ENCODE data around the gene DOLPP1. TPM values are rescaled to one million over a fixed set of nuclear protein-coding genes. Genes with fewer than 3 reads are reported as not detected.

The DOLPP1 gene
- total and polyA plus RNA-seq, 2 of the 8 experiments (the other 6 are each of a cell fraction or from before 2014, with no cell fraction given), result 36.0 to 45.3 TPM

GRCh38 chr9:129077236-129077635, 3.7 kb upstream of the DOLPP1 start:
- Histone ChIP-seq H3K23ac (ENCODE audit: insufficient read length) (no peak overlapping the region), H3K23me2 (ENCODE audit: low read depth, low read length) (peaks cover 8% of the 10 kb centered on the region), H2BK5ac (ENCODE audit: low read depth, low read length) (no peak overlapping the region), H4K8ac (ENCODE audit: extremely low read depth, insufficient read depth, low read length) (no peak overlapping the region), H4K5ac (ENCODE audit: insufficient read length, low read depth, low read length) (no peak overlapping the region), H3K9me3 (ENCODE audit: insufficient read depth in 2 of 2, low read depth in 1 of 2, low read length in 1 of 2) (no peaks in the 10 kb centered on the region), H3K4me2 (ENCODE audit: insufficient read depth in 1 of 2, low read depth in 2 of 2, low read length in 2 of 2) (no peak overlapping the region), H3K79me1 (ENCODE audit: low read depth, low read length) (peaks cover 5% of the 10 kb centered on the region), H3K18ac (ENCODE audit: extremely low read depth, low read length) (no peak overlapping the region), H2BK15ac (ENCODE audit: low read length) (no peak overlapping the region), H3K9ac (replicated peaks in 1 of 4; ENCODE audit: extremely low read depth in 1 of 4, low read depth in 3 of 4, low read length in 3 of 4) (no peak overlapping the region), H3K36me3 (ENCODE audit: control insufficient read depth in 2 of 4, insufficient read depth in 4 of 4, low read length in 3 of 4) (no peaks in the 10 kb centered on the region), H2BK20ac (ENCODE audit: low read length) (no peak overlapping the region), H3K27ac (ENCODE audit: low read depth, low read length) (no peak overlapping the region), H2AFZ (ENCODE audit: low read length) (no peak overlapping the region), H3K56ac (replicated peaks; ENCODE audit: insufficient read length, low read depth, low read length) (no peak overlapping the region), H4K20me1 (replicated peaks in 1 of 2; ENCODE audit: control insufficient read depth in 1 of 2, insufficient read depth in 2 of 2, low read length in 2 of 2) (peaks cover 4 to 5% of the 10 kb centered on the region in 2 experiments), H3K4me1 (replicated peaks in 1 of 4; ENCODE audit: control insufficient read depth in 3 of 4, insufficient read depth in 4 of 4, low read length in 3 of 4) (peaks cover 2 to 10% (median 6%) of the 10 kb centered on the region in 4 experiments), H3K4me3 (ENCODE audit: extremely low read depth in 1 of 4, insufficient read depth in 2 of 4, low read depth in 3 of 4, low read length in 4 of 4) (no peak overlapping the region), H2BK120ac (replicated peaks; ENCODE audit: low read depth, low read length) (no peak overlapping the region), H4K91ac (replicated peaks; ENCODE audit: insufficient read length, low read length) (no peak overlapping the region), H2BK12ac (ENCODE audit: low read depth, low read length) (no peak overlapping the region), H3K4ac (replicated peaks; ENCODE audit: insufficient read length, low read depth, low read length) (no peak overlapping the region), H3K79me2 (ENCODE audit: control insufficient read depth in 1 of 2, insufficient read depth in 2 of 2, low read length in 2 of 2) (peaks cover 5 to 20% of the 10 kb centered on the region in 2 experiments; a peak in 3 of 4 replicates), H3K27me3 (replicated peaks in 1 of 4; ENCODE audit: control insufficient read depth in 3 of 4, extremely low read depth in 1 of 4, insufficient read depth in 3 of 4, low read length in 3 of 4) (no peaks in the 10 kb centered on the region), H3K14ac (ENCODE audit: insufficient read length) (no peak overlapping the region), H2AK5ac (ENCODE audit: low read depth, low read length) (no peak overlapping the region)
- DNase-seq (ENCODE audit: low read depth in 1 of 2, low spot score in 2 of 2) (no peak), FAIRE-seq (no peak)
- ChIA-PET POLR2A (ENCODE audit: partially characterized antibody) (interaction anchor here (0.9 kb wide), 1 partner anchor 24 kb away, joined by 3 read pairs; no protein-coding TSS in a partner anchor), CTCF (ENCODE audit: partially characterized antibody) (interaction anchor here (1.4 kb wide), 1 partner anchor 10 kb away, joined by 3 read pairs; no protein-coding TSS in a partner anchor)
- TF ChIP-seq POLR2A (IDR thresholded peaks at IDR 0.05; ENCODE audit: control extremely low read depth in 1 of 2, low read depth in 2 of 2, low read length in 2 of 2) (no peak), RNF2 (IDR thresholded peaks at IDR 0.05; ENCODE audit: borderline replicate concordance, low read depth, low read length, missing control alignments, poor library complexity, severe bottlenecking) (no peak), CHD2 (IDR thresholded peaks at IDR 0.05; ENCODE audit: low read length) (no peak), JUN (IDR thresholded peaks at IDR 0.05; ENCODE audit: low read depth, low read length) (no peak), SP4 (IDR thresholded peaks at IDR 0.05; ENCODE audit: low read length) (no peak), TAF7 (optimal IDR thresholded peaks at IDR 0.05; ENCODE audit: borderline replicate concordance, low read depth, low read length) (no peak), BACH1 (IDR thresholded peaks at IDR 0.05; ENCODE audit: low read length) (no peak), JUND (IDR thresholded peaks at IDR 0.05; ENCODE audit: low read length) (no peak), TAF1 (IDR thresholded peaks at IDR 0.05; ENCODE audit: low read depth, low read length) (no peak), POU5F1 (IDR thresholded peaks at IDR 0.05; ENCODE audit: low read depth, low read length) (no peak), TEAD4 (IDR thresholded peaks at IDR 0.05; ENCODE audit: low read depth, low read length) (no peak), CBX5 (IDR thresholded peaks at IDR 0.05; ENCODE audit: low read depth, low read length) (no peak), GTF2F1 (IDR thresholded peaks at IDR 0.05; ENCODE audit: borderline replicate concordance, low read depth, low read length) (no peak), CREB1 (IDR thresholded peaks at IDR 0.05) (no peak), GABPA (IDR thresholded peaks at IDR 0.05; ENCODE audit: borderline replicate concordance, insufficient read depth, low read length) (no peak), MAFK (IDR thresholded peaks at IDR 0.05; ENCODE audit: low read depth, low read length) (no peak)
- WGBS, 2 experiments (ENCODE audit: extremely low coverage in 1 of 2, insufficient coverage in 1 of 2, insufficient read length in 1 of 2, insufficient replicate concordance in 2 of 2, low coverage in 1 of 2, low lambda C conversion rate in 2 of 2, missing lambda C conversion rate in 1 of 2), result 89% methylated on average over 10 of the region's 10 CpGs; no CpG with 5 or more reads in 1 of the 2 experiments

Measured in H1 (cell line).